HG02981 (cell line): ENCODE results near the gene EPHA7.

Source experiments
- ATAC-seq: cut with Tn5 transposase; IDR thresholded peaks from one replicate; pipeline ENCODE4 v1.9.1; 2021; ENCODE audit warnings: mild to moderate bottlenecking, moderate library complexity; ENCODE audit not compliant: unreplicated experiment

Gene EPHA7

DNA sequence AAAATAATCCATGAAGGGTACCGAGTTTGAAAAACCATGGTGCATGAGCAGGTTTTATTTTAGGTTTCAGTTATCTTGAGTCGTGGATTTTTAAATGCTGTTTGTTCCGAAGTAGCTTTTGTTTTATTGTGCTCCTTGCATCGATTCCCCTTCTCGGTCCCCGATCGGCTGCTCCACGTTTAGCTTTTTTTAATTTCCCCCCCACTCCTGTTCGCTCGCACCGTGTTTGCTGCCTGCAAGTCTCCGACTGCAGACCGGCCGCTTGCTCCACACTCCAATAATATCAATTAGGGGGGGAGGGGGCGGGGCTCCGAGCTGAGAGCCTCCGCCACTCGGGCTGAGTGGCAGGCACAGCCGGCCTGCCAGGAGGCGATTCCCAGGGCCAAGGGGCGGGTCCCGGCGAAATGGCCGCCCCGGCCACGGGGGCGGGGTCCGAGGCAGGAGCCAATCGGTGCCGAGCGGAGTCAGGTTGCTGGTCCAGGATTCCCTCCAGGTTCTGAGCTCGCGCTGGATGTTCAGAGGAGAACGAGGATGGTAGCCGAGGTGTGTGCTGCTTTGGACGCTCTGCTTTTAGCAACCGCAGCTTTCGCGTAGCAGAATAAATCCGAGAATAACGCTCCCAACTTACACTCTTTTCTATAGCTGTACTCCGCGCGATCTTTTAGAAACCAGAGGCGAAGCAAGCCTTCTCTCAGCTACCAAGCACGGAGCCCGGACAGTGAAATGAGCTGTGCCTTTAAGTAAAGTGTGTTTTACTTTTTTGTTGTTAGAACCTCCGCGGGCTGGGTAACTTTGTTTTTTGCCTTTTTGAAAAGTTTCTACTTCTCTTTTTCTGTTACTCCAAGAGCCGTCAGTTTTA is at the start of gene EPHA7:
EPHA7 (minus strand) TSS at position 256 of the 859 bp plus-strand sequence; CDS start at position 38, 218 bp downstream.
- ATAC-seq, result peak; percentile 96

DNA sequence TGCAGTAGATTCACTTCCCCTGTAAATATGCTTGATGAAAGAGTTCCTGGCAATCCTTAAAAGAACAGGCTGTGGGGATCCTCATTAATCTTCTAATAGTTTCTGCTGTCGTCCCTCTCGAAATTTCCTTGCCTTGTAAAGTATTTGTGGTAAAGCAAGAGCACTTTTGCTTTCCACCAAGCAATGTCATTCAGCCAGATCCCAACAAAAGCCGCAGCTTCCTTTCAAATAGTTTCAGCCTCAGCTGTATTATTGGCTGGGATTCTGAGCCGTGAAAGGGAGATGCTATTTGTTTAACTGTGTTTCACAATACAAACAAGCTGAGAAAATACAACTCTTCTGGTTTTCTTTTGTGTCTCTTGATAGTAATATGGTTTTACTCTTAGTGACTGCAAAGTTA is 48.9 kb upstream of the EPHA7 start:
- no peak for ATAC-seq

DNA sequence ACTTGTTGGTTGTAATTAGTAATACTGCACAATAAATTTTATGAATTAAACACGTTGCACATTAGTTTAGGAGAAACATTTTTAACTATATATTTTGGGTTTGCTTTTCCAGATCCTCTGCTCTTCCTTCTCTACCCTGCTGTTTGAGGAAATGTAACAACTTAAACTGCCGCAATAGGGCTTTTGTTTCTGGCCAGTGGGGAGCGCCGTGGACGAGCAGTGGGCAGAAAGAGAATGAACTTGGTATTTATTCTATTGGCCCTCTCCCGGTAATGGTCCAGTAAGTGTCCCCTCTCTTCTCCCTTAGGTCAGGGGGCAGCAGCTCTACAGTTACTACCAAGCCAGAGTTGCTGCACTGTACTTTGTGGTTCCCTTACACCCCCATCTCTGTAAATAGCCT is 35.2 kb upstream of the EPHA7 start:
- ATAC-seq, result no peak

DNA sequence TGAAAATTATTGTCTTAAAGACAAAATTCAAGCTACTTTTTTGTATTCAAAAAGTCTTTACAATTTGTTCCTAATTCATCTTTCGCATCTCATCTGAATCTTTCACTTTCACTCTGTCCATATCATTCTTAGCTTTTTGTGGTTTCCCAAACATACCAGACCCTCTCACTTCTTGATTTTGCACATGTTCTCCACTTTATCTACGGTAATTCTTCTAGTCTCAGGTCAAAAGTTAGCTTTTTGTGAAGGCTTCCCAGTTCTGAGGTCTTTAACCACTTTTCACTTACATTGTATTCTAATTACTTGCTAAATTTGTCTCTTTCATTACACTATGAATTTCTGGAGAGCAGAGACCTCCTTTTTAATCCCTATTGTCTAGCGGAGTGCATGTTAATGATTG is 34.6 kb upstream of the EPHA7 start:
- peak; percentile 97 for ATAC-seq

DNA sequence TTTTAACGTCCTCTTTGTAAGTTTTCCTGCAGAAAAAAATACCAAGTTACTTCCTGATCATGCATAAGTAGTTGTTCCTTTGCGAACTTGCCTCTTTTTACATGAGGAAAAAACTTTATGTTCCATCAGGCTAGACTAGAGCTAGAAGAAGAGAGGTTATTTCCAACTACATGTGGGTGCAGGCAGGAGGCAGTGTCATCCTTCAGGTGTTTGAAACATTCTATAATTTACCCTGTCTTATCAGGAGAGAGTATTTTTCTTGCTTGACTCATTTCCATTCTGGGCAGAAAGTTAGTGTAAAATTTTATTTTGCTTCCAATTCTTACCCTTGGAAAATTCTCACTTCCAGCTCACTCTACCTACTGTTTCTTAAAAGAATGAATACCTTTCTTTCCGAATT is 28.5 kb upstream of the EPHA7 start:
- ATAC-seq, result no peak

DNA sequence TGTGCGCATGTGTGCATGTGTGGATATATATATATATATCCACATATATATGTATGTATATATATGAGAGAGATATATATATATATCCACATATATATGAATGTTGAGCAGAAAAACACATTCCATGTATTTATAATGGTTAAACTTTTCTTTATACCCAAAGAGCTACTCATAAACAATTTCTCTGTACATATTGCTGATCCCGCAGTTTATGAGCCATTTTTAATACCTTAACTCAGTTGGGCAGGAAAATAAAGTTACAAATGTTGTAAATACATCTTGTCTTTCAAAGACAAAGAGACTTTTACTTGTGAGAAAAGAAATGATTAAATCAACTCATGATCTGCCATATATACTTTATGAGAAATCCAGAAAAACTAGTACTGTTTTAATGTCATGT is 18.1 kb upstream of the EPHA7 start:
- ATAC-seq, result no peak

DNA sequence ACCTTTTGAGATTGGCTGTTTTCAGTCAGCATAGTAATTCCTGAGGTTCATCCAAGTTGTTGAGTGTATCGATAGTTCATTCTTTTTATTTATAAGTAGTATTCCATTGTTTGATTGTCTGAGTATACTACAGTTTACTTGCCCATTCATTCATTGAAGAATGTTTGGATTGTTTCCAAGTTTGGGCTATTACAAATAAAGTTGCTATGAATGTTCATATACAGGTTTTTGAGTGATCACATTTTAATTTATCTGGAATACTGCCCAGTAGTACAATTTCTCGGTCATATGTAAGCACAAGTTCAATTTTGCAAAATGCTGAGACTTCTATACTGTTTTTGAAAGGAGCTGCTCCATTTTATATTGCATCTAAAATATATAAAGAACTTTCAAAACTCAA is 14.2 kb upstream of the EPHA7 start:
- ATAC-seq, result no peak

DNA sequence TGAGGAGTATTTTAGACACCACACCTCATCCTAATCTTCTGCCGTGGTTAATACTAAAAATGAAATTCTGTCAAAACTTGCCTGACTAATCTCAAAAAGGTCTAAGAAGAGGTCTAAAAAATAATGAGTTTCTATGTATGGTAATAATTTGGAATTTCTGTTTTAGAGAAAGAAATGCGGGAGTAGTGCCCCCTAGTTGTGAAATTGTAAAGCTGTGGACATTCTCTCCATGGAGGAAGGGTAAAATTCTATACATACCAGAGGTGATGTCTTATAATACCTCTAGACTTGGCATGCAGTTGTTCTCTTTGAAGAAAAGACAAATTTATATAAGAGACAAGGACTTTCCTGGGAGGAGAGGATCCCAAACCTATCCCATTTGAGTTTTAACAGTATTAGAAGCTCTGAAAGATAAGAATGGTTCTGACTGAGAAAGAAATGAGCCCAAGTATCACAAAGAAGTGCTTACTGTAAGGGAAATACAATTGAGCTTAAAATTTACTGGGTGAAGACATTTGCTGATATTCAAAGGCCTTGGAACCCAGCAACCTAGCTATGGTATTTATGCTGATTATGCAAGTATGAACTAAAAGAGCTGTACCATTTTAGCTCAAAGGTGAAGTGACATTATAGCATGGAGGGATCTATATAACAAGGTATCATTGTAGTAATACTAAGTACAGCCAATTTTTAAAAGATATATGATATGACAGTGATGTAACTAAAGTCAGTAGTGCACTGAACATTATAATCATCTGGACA is 5.1 kb upstream of the EPHA7 start:
- ATAC-seq, result no peak

DNA sequence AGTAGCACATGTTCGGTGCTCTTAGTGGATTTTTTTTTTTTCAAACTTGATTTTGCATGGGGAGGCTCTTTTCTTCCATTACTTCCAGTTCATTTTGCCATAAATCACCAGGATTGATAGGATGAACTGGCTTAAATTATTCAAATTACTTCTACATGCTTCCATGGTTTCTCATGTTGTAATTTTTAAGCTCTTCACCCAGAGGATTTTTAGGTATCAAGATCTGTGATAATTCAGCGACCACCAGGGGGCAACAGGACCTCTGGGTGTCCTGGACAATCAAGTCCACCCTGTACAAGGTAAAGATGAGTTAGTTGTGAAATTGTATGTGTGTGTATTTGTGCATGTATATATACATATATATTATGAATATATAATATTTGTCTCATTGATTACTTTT is 4.2 kb upstream of the EPHA7 start:
- ATAC-seq, result no peak

DNA sequence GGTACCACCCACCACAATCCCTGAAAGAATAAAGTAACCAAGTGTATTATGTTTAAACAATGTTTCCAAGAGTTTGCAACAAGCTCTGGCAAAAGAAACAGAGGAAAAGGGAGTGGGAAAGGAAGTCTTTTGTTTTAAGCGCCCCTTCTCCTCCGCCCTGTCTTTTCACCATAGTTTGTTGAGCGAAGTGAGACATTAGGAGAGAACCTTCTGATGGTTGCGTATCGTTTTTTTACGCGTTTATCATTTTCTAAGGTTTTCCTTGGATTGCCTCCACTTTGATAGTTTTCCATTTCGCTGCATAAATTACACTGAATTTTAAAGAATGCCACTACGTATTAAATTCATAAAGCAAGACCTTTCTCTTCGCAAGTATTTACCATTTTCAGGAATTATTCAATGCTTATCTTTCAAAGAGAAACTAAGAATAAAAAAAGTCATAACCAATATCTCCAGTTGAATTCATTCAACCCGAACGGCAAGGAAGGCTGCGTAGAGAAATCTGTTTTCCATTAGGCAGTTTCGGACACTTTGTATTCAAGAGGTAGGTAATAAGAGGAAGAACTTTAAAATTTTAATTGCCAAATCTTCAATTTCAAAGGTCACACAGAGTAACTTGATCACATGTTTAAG is 920 bp upstream of the EPHA7 start:
- no peak for ATAC-seq

DNA sequence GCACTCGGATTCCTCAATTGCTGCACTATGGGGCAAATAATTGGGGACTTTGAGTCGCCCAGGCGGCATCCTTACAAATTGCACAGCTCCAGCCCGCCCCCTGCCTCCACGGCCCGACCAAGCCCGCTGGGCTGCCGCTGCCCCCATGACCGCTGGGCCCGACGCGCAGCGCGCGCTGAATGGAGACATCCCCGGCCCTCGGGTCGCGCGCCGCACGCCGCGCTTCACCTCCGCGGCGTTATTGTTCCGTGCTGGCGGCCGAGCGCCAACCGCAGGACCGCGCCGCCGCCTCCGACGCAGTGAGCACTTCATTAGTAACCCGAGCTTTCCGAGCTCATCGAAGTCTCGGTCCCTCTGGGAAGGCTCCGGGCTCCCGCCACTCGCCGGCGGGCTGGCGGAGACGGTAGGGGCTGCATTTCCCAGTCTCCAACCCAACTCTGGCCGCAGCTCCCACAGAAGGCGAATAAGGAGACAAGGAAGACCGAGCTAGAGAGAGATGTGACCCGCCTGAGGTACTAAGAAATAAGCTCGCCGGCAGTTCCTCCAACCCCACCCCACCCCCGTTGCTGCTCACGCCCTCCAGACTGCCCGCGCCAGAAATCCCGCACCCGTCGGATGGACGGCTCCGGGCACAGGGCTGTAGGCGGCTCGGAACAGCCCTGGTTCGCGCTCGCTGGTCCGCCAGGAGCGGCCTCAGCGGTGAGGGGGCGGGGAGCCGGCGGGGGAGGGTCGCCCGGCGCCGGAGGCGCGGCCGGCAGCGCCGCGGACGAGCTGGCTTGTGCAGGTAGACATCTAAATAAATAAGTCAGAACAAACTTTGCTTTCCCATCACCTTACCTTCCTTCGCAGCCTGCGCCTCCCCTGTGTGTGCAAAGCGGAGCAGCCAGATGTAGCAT is 703 bp downstream of the EPHA7 start:
- no peak for ATAC-seq

DNA sequence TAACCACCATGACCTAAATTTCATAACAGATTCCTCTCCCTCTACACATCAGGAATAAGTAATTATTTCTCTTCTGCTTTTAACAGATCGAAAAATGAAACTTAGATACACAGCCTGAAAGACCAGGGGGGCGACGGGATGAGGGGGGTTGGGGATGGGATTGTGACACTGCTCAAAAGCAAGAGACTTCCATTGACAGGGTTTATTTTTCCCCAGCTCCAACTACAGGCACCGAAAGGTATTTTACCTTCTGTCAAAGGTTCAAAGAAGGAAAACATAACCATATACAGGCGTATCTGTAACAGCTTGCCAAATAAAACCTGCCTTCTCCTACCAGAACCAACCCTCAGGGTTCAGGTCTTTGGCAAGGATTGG is 1.3 kb downstream of the EPHA7 start:
- ATAC-seq, result no peak

DNA sequence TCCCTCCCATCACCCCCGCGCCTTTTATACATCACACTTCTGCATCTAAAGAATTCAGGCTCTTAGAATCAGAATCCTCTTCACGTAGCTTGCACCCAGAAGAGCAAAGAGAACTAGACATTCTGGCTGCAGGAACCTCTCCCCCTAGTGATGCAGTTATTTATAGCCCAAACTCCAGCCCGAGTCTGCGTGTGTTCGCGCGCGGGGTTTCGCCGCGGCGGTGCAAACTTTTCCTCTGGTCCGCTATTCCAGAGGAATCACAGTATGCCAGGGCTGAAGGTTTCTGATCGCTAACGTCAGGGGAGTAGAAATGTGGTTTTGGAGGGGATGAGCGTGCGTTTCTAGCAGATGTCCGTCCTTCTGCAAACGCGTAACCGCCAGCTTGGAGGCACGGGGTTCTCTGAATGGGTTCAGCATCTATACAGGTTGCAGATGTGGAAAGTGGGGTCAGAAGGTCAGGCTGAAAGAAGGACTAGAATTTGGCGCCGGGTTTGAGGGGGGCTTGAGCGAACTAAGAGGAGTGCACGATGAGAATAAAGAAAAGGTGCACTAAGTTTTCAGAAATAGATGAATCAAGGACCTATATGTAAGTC is 1.8 kb downstream of the EPHA7 start:
- no peak for ATAC-seq

DNA sequence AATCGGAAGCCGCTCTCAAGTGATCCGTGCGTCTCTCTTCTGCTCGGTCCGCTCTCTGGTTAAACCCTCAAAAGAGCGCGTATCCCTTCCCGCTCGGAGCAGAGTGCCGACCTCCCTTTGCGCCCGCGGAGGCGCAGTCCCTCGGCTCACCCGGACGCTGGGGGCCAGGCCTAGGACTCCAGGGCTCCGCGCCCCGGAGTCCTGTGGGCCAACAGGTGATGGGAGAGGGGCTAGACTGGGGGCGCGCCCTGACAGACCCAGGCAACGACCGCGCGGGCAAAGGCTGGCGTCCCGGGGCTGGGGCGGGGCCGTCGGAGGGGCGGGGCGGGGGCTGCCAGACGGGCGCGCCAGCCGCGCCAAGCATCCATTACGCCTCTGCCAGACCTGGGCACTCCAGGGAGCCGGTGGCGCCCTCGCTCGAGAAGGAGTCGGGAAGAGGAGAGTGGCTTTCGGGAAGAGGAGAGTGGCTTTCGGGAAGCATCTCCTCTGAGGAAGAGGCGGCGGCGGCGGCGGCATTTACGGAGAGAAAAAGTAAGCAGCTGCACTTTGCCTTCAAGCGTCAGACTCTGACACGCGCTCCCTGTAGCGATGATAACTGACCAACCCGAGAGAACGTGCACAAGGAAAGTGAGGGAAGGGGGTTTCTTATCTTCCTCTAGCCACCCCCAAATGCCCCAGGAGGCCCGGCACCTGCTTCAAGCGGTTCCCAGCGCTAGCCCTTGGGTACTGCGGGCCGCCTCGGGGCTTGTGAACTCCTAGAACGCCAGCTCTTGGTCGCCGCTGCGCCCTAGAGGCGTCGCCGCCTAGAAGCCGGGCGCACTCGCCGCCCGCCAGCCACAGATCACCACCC is 2.6 kb downstream of the EPHA7 start:
- no peak for ATAC-seq

DNA sequence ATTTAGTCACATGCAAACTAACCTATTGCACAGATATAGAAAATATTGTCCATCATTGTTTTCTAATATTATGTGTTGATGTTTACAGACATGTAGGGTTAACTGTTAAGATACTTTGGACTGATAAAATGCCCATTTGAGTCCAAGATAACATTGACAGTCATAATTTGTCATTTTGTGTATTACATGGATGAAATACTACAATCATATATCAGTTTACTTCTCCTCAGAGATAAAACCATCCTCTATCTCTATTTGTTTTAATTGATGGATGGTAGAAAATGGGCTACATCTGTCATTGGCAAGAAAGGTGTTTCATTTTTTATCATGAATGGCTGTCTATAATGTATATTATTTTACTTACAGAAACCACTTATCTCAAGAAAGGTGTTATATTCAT is 6.2 kb downstream of the EPHA7 start:
- no peak for ATAC-seq

DNA sequence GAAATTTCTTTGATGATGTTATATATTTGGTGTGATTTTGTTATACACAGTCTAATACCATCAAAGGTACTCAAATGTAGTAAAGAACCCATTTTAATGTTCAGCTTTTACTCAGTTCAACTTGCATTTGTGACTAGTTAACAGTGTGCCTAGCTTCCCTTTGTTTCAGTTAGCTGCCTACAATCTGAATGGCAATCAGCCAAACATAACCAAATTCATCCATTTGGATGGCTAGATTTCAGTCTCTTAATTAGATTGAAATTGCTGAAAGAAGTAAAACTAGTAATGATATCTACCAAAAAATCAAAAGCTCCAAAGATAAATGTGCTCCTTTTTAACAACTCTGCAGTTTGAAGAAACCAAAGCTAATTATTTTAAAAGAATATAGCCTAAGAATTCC is 6.9 kb downstream of the EPHA7 start:
- no peak for ATAC-seq

DNA sequence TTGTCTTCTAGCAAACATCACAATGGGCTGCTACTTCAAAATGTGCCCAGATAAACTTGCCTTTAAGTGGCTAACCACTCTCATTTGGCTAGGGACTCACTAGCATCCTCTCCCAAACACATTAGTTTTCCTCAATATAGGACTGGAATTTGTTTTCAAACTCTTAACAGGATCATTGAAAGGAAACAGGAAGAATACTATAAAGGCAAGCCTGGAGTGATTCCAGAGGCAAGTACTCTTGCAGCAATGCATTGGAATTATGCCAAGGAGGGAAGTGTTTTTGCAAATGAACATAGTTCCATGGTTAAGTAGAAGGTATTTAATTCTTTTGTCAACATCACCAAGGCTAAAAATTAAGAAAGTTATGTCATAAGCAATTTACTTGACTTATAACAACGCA is 12.2 kb downstream of the EPHA7 start:
- ATAC-seq, result no peak

DNA sequence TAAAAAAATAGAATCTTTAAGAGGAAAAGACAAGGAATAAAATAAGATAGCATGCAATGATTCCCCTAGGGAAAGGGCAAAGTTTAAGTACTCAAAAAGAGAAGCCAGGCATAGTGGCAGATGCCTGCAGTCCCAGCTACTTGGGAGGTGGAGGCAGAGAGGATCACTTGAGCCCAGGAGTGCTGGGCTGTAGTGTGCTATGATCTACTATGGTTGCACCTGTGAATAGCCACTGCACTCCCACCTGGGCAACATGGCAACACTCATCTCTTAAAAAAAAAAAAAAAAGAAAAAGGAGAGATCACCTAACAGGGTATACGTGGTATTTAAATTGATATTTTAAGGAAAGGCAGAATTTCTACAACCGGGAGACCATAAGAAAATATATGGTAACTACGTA is 16.0 kb downstream of the EPHA7 start:
- no peak for ATAC-seq

DNA sequence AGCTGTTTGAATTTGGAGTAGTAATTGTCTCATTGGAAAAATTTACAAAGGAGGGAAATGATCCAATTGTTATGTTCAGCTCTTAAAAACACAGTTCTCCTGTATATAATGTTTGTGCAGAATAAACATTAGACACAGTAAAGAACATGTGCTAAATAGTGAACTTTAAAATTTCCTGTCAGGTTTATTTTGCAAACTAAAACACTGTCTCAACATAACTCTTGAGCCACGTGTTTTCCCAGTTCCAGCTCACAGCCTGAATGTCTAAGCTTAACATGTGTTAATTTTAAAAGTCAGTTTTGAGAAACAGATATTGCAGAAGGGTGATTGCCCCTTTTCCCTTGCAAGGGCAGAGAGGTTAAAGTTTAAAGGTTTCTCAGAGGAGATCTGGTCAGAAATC is 20.6 kb downstream of the EPHA7 start:
- no peak for ATAC-seq

DNA sequence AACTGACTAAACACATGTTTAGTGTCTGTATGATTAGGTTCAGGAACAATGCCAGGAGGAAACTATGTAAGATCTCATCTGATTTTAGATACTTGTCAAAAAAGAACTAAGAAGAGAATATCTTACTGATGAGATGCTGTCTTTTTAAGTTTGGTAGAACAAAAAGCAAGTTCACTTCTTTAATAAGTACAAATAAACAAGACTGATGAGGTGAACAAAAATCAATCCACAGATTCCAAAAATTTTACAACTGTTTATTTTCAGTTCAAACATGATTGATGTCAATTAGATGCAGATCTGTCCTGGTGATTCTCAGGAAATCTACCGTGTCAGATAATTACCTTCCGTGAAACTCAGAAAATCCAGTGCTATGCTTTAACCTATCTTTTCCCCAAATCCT is 24.9 kb downstream of the EPHA7 start:
- ATAC-seq, result no peak
